Cardiac muscle cell (in vitro differentiated cells and primary cell): ENCODE results near the gene TCF15. TPM values are rescaled to one million over a fixed set of nuclear protein-coding genes. Genes with fewer than 3 reads are reported as not detected.
A peak's percentile ranks its signal among the peaks of the same experiment; 100 is the strongest.

Experiments used
- DNase-seq, 2 donors: peaks; one replicate each; pipeline versions ENCODE4 v3.0.0 to v3.0.0-alpha.2; 2010 to 2017; ENCODE audit warnings: low read depth in 1 of 2, low spot score in 1 of 2
- H3K27ac ChIP-seq: fragments of 200-600 bp; sonication (generic); 2 replicates; pipeline ENCODE4 v1.5.1; 2016
- H3K27me3 ChIP-seq: fragments of 200-600 bp; sonication (generic); 2 replicates; pipeline ENCODE4 v1.6.0; 2016; ENCODE audit warnings: control low read depth
- H3K36me3 ChIP-seq: fragments of 200-600 bp; sonication (generic); 2 replicates; pipeline ENCODE4 v1.5.1; 2016; ENCODE audit warnings: control low read depth
- H3K4me1 ChIP-seq: fragments of 200-600 bp; sonication (generic); 2 replicates; pipeline ENCODE4 v1.8.1; 2017; ENCODE audit warnings: low read depth, mild to moderate bottlenecking, mixed run types
- H3K4me3 ChIP-seq: fragments of 200-600 bp; sonication (generic); 2 replicates; pipeline ENCODE4 v1.5.1; 2016; ENCODE audit warnings: mild to moderate bottlenecking
- H3K9me3 ChIP-seq: fragments of 200-600 bp; sonication (generic); 2 replicates; pipeline ENCODE4 v1.5.1; 2017; ENCODE audit warnings: low read depth, mild to moderate bottlenecking, control low read depth
- CTCF ChIP-seq: IDR thresholded peaks from 2 replicates; pipeline ENCODE4 v1.5.1; 2012; ENCODE audit warnings: low read depth, mild to moderate bottlenecking, low read length
- polyA plus RNA-seq: library from polyadenylated mRNA; unstranded; fragments of >200 nt; fragmentation: Nextera tagmentation; extraction: Ambion mirVana; gene quantifications from 2 replicates; pipeline ENCODE4 v1.2.1, GENCODE V29; 2016
- total RNA-seq: library from RNA; depleted of rRNA; stranded (reverse); fragments of >200 nt; gene quantifications from 2 replicates; pipeline ENCODE4 v1.2.3, GENCODE V29; 2016

The TCF15 gene
- total and polyA plus RNA-seq, 2 experiments from 2014 or later, result 0.86 to 2.4 TPM

- Histone ChIP-seq H3K27me3 (peaks cover 27% of the 10 kb centered on the region), H3K9me3 (no peaks in the 10 kb centered on the region), H3K36me3 (no peaks in the 10 kb centered on the region), H3K4me1 (no peaks in the 10 kb centered on the region), H3K4me3 (no peak overlapping the region), H3K27ac (no peak overlapping the region)
- no peak for TF ChIP-seq CTCF
- no peak for DNase-seq
Measured at GRCh38 chr20:611843-612185, 1.7 kb upstream of the TCF15 start.

- no peak overlapping the region for H3K4me3 ChIP-seq
- DNase-seq, result no peak
- H3K27ac ChIP-seq, result no peak overlapping the region
- no peaks in the 10 kb centered on the region for H3K36me3 ChIP-seq
- no peaks in the 10 kb centered on the region for H3K9me3 ChIP-seq
- peaks cover 27% of the 10 kb centered on the region for H3K27me3 ChIP-seq
- H3K4me1 ChIP-seq, result no peaks in the 10 kb centered on the region
- TF ChIP-seq CTCF, result no peak
Measured at GRCh38 chr20:611047-611842, 1.1 kb upstream of the TCF15 start.

- peaks cover 27% of the 10 kb centered on the region for H3K27me3 ChIP-seq
Measured at GRCh38 chr20:609371-609964, 641 bp downstream of the TCF15 start.

GRCh38 chr20:608970-609369, 1.1 kb downstream of the TCF15 start:
- Histone ChIP-seq H3K36me3 (no peaks in the 10 kb centered on the region), H3K9me3 (no peaks in the 10 kb centered on the region), H3K4me1 (no peaks in the 10 kb centered on the region), H3K27ac (no peak overlapping the region), H3K27me3 (peaks cover 27% of the 10 kb centered on the region), H3K4me3 (no peak overlapping the region)
- no peak for DNase-seq
- no peak for TF ChIP-seq CTCF

More at GRCh38 chr20:609371-609964, 641 bp downstream of the TCF15 start:
- Histone ChIP-seq H3K36me3 (no peaks in the 10 kb centered on the region), H3K27ac (no peak overlapping the region), H3K9me3 (no peaks in the 10 kb centered on the region), H3K4me3 (peak overlapping the region; percentile 27), H3K4me1 (no peaks in the 10 kb centered on the region)
- no peak for DNase-seq
- no peak for TF ChIP-seq CTCF

- DNase-seq, result no peak
- Histone ChIP-seq H3K4me1 (no peaks in the 10 kb centered on the region), H3K27me3 (peaks cover 27% of the 10 kb centered on the region), H3K27ac (no peak overlapping the region), H3K9me3 (no peaks in the 10 kb centered on the region), H3K4me3 (no peak overlapping the region), H3K36me3 (no peaks in the 10 kb centered on the region)
- no peak for TF ChIP-seq CTCF
Measured at GRCh38 chr20:607476-607875, 2.6 kb downstream of the TCF15 start.
